Keratinocyte (primary cell): ENCODE measurements around the gene ARID5A. TPM values are rescaled to one million over a fixed set of nuclear protein-coding genes. Genes with fewer than 3 reads are reported as not detected.

Source experiments
- DNase-seq: peaks from one replicate; pipeline ENCODE4 v3.0.0-alpha.2; 2011; ENCODE audit warnings: low read depth, missing footprints, low spot score
- FAIRE-seq: peaks from 2 replicates; lab custom pipeline; 2011; peaks lifted over from hg19 to GRCh38; lab: Jason Lieb, UNC
- H2AFZ ChIP-seq: 2 replicates; pipeline ENCODE4 v1.6.0; 2012; ENCODE audit warnings: low read length, control low read depth, inconsistent platforms; ENCODE audit not compliant: control insufficient read depth
- H3K27ac ChIP-seq: 2 replicates; pipeline ENCODE4 v1.5.1; 2011; ENCODE audit warnings: low read length; ENCODE audit not compliant: control insufficient read depth, insufficient read depth
- H3K27me3 ChIP-seq: 3 replicates; pipeline ENCODE4 v1.6.0; 2011; ENCODE audit warnings: low read length; ENCODE audit not compliant: control insufficient read depth, insufficient read depth; ENCODE audit errors: extremely low read depth
- H3K36me3 ChIP-seq, 2 experiments: 2 replicates in 1 of 2; 3 replicates in 1 of 2; pipeline ENCODE4 v1.5.1; 2011; ENCODE audit warnings: low read length in 2 of 2, mild to moderate bottlenecking in 1 of 2; ENCODE audit not compliant: control insufficient read depth in 2 of 2, insufficient read depth in 2 of 2; ENCODE audit errors: extremely low read depth in 1 of 2
- H3K4me1 ChIP-seq: 3 replicates; pipeline ENCODE4 v1.5.1; 2011; ENCODE audit warnings: low read length; ENCODE audit not compliant: control insufficient read depth, insufficient read depth; ENCODE audit errors: extremely low read depth
- H3K4me2 ChIP-seq: 3 replicates; pipeline ENCODE4 v1.6.0; 2011; ENCODE audit warnings: low read depth, low read length; ENCODE audit not compliant: control insufficient read depth, insufficient read depth; ENCODE audit errors: extremely low read depth
- H3K4me3 ChIP-seq, 3 experiments: fragments of 200-600 bp in 1 of 3; sonication (generic) in 1 of 3; 2 replicates in 2 of 3; 3 replicates in 1 of 3; pipeline ENCODE4 v1.5.1; 2011 to 2016; ENCODE audit warnings: low read length in 3 of 3, mild to moderate bottlenecking in 3 of 3, control low read depth in 2 of 3, inconsistent platforms in 1 of 3, low read depth in 1 of 3, mixed read lengths in 1 of 3, mixed run types in 1 of 3, moderate library complexity in 1 of 3; ENCODE audit not compliant: control insufficient read depth in 2 of 3, insufficient read depth in 2 of 3; ENCODE audit errors: extremely low read depth in 1 of 3
- H3K79me2 ChIP-seq: 2 replicates; pipeline ENCODE4 v1.6.0; 2012; ENCODE audit warnings: low read length; ENCODE audit not compliant: control insufficient read depth, insufficient read depth
- H3K9ac ChIP-seq: 3 replicates; pipeline ENCODE4 v1.6.0; 2011; ENCODE audit warnings: low read length; ENCODE audit not compliant: control insufficient read depth, insufficient read depth; ENCODE audit errors: extremely low read depth
- H3K9me1 ChIP-seq: 3 replicates; pipeline ENCODE4 v1.6.0; 2011; ENCODE audit warnings: low read length; ENCODE audit not compliant: control insufficient read depth, insufficient read depth; ENCODE audit errors: extremely low read depth
- H3K9me3 ChIP-seq: 2 replicates; pipeline ENCODE4 v1.5.1; 2012; ENCODE audit warnings: low read depth, low read length; ENCODE audit not compliant: control insufficient read depth
- H4K20me1 ChIP-seq: 3 replicates; pipeline ENCODE4 v1.6.0; 2011; ENCODE audit warnings: low read length; ENCODE audit not compliant: control insufficient read depth, insufficient read depth; ENCODE audit errors: extremely low read depth
- EZH2 ChIP-seq: IDR thresholded peaks from one replicate; pipeline ENCODE4 v1.6.1; 2012; ENCODE audit warnings: inconsistent platforms, mild to moderate bottlenecking, low read length, moderate library complexity
- dilution Hi-C: fragments of 300-500 bp; cut with MboI; formaldehyde crosslinking; loops from one replicate; pipeline ENCODE4 v1.7.0; 2020; ENCODE audit warnings: low sequenced_read_pairs; ENCODE audit not compliant: extremely low pct_ligation_motif_present
- polyA plus RNA-seq, 5 experiments: library from polyadenylated mRNA; depleted of rRNA in 3 of 5; stranded (reverse) in 3 of 5; stranded (forward) in 1 of 5; unstranded in 1 of 5; fragments of >200 nt; gene quantifications; 1 replicate in 1 of 5; 2 replicates in 3 of 5; 3 replicates in 1 of 5; pipeline versions ENCODE4 v1.2.1 to v1.2.3, GENCODE V29; 2011 to 2012; ENCODE audit warnings: missing spikeins in 2 of 5, low read depth in 1 of 5, low replicate concordance in 1 of 5
- TF ChIP-seq, protein P1 (sequence below), 3 experiments: IDR thresholded peaks in 1 of 3; conservative IDR thresholded peaks in 1 of 3; optimal IDR thresholded peaks in 1 of 3; 2 replicates in 2 of 3; 3 replicates in 1 of 3; pipeline versions ENCODE3 to v1.5.1; 2011; ENCODE audit warnings: low read length in 3 of 3, mild to moderate bottlenecking in 3 of 3, moderate library complexity in 2 of 3, control low read depth in 1 of 3, inconsistent platforms in 1 of 3; ENCODE audit not compliant: insufficient read depth in 2 of 3; ENCODE audit errors: extremely low read depth in 1 of 3

ARID5A gene
- polyA plus RNA-seq, 1 donor (not counting 4 experiments of a cell fraction or from before 2014, with no cell fraction given) = 1.6 TPM

DNA sequence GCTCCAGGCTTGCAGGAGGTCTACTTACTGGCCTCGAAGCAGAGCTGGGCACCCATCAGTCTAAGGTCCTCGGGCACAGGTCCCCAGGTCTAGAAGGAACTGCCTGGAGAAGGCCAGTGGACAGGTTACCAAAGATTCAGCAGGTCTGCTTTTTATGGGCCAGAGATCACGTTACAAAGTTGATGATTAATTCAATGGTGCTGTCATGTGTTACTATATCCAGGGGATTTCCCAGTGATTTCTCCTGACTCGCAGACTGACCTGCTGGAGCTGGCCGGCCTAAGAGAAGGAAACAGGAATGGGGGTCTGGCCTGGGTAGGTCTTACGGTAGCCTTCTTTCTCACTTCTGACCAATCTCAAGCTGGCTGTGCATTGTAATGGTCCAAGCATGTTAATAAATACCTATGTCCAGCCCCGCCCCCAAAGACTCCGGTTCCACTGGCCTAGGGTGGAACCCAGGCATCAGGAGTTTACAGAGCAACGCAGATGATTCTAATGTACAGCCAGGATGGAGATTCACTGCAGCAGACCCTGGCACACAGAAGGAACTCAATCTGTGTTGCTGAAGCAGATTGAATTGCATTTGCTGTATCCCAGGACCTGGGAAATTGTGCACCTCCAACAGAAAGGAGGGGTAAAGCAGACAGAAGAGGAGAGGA lies 31.2 kb upstream of the ARID5A start, which contains the start of gene NEURL3:
TSS of gene NEURL3 (minus strand) at position 127 of the 659 bp plus-strand sequence. CDS start at position 56, 71 bp downstream.
- Histone ChIP-seq H3K79me2 (no peaks in the 10 kb centered on the region), H3K27ac (peak within 1 kb of the TSS; percentile 8), H4K20me1 (no peaks in the 10 kb centered on the region), H3K4me3 (no peak within 1 kb of the TSS), H3K36me3 (no peaks in the 10 kb centered on the region), H3K9me1 (no peaks in the 10 kb centered on the region), H3K4me1 (peaks cover 19% of the 10 kb centered on the region), H2AFZ (no peak within 1 kb of the TSS), H3K9me3 (no peaks in the 10 kb centered on the region), H3K4me2 (peak within 1 kb of the TSS; percentile 10), H3K27me3 (peaks cover 8% of the 10 kb centered on the region), H3K9ac (no peak within 1 kb of the TSS)
- FAIRE-seq = peak; percentile 66
- no peak for DNase-seq
- TF ChIP-seq, protein P1, sequence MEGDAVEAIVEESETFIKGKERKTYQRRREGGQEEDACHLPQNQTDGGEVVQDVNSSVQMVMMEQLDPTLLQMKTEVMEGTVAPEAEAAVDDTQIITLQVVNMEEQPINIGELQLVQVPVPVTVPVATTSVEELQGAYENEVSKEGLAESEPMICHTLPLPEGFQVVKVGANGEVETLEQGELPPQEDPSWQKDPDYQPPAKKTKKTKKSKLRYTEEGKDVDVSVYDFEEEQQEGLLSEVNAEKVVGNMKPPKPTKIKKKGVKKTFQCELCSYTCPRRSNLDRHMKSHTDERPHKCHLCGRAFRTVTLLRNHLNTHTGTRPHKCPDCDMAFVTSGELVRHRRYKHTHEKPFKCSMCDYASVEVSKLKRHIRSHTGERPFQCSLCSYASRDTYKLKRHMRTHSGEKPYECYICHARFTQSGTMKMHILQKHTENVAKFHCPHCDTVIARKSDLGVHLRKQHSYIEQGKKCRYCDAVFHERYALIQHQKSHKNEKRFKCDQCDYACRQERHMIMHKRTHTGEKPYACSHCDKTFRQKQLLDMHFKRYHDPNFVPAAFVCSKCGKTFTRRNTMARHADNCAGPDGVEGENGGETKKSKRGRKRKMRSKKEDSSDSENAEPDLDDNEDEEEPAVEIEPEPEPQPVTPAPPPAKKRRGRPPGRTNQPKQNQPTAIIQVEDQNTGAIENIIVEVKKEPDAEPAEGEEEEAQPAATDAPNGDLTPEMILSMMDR (optimal IDR thresholded peaks at IDR 0.05 in 1 of 3, IDR thresholded peaks at IDR 0.05 in 1 of 3, conservative IDR thresholded peaks at IDR 0.05 in 1 of 3; ENCODE audit: extremely low read depth in 1 of 3, insufficient read depth in 2 of 3, low read length in 3 of 3) = no peak
- TF ChIP-seq EZH2 = no peak
- dilution Hi-C loops = no loop called here

DNA sequence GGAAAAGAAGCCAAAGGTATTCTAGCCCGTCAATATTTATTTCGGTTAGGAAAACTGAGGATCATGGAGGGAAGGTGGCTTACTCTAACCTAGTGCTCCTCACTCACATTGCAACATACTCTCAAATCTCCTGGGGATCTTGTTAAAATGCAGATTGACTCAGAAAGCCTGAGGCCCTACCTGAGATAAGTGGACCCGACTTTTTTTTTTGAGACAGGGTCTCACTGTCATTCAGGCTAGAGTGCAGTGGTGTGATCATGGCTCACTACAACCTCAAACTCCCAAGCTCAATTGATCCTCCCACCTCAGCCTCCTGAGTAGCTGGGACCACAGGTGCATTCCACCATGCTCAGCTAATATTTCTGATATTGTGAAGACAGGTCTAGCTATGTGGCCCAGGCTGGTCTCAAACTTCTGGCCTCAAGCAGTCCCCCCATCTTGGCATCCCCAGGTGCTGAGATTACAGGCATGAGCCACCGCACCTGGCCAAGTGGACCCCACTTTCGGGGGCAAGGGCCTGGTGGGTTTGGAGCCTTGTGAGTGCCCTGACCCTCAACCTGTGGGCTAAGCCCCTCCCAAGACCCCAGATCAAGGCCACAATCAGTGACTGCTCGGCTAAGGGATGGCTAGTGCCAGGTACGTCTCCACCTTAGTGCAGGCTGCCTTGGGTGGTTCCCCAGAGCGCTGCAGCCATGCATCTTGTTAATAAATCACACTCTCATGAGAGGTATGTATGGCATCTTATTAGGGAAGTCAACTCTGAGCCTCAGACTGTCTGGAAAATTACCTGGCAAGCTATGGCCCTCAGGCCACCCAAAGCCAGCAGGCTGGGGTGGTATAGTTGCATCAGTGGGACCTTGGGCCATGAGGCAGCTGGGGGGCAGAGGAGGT lies 30.3 kb upstream of the ARID5A start:
- FAIRE-seq (no peak), DNase-seq (no peak)
- Histone ChIP-seq H3K4me1 (peaks cover 19% of the 10 kb centered on the region), H3K27me3 (peaks cover 7% of the 10 kb centered on the region), H3K4me3 (no peak overlapping the region), H3K9me1 (no peaks in the 10 kb centered on the region), H3K9ac (no peak overlapping the region), H3K4me2 (no peak overlapping the region), H3K9me3 (no peaks in the 10 kb centered on the region), H3K79me2 (no peaks in the 10 kb centered on the region), H3K27ac (no peak overlapping the region), H3K36me3 (no peaks in the 10 kb centered on the region), H4K20me1 (no peaks in the 10 kb centered on the region), H2AFZ (no peak overlapping the region)
- no peak for TF ChIP-seq EZH2
- TF ChIP-seq, protein P1 (optimal IDR thresholded peaks at IDR 0.05 in 1 of 3, IDR thresholded peaks at IDR 0.05 in 1 of 3, conservative IDR thresholded peaks at IDR 0.05 in 1 of 3; ENCODE audit: extremely low read depth in 1 of 3, insufficient read depth in 2 of 3, low read length in 3 of 3) = no peak
- dilution Hi-C loops = no loop called here
